SK-N-MC (cell line): ENCODE data around the gene CALD1.

ENCODE experiments used
- DNase-seq: peaks from one replicate; pipeline ENCODE4 v3.0.0-alpha.2; 2011; ENCODE audit warnings: low read depth, low spot score
- H3K27ac ChIP-seq: fragments of 200-600 bp; sonication (generic); 2 replicates; pipeline ENCODE4 v1.5.1; 2016; ENCODE audit warnings: mixed run types
- H3K36me3 ChIP-seq: fragments of 200-600 bp; sonication (generic); 2 replicates; pipeline ENCODE4 v1.6.1; 2017; ENCODE audit warnings: antibody characterized with exemption, low read length, mixed read lengths; ENCODE audit not compliant: insufficient read depth
- H3K4me3 ChIP-seq: fragments of 200-600 bp; sonication (generic); 2 replicates; pipeline ENCODE4 v1.5.1; 2016
- H3K9ac ChIP-seq: fragments of 200-600 bp; sonication (generic); 2 replicates; pipeline ENCODE4 v1.8.0; 2017; ENCODE audit warnings: mixed run types, mixed read lengths; ENCODE audit not compliant: insufficient read length
- H3K9me3 ChIP-seq: fragments of 200-600 bp; sonication (generic); 2 replicates; pipeline ENCODE4 v1.6.1; 2017; ENCODE audit warnings: low read depth, mild to moderate bottlenecking, antibody characterized with exemption, low read length, moderate library complexity, mixed read lengths
- EZH2 ChIP-seq: fragments of 200-600 bp; sonication (generic); IDR thresholded peaks from one replicate; pipeline ENCODE4 v1.6.1; 2017; ENCODE audit warnings: antibody characterized with exemption
- FOXP2 ChIP-seq: optimal IDR thresholded peaks from 2 replicates; pipeline ENCODE3; 2011; ENCODE audit warnings: mild to moderate bottlenecking, moderate library complexity; ENCODE audit not compliant: insufficient read depth; ENCODE audit errors: extremely low read length, control extremely low read depth
- POLR2AphosphoS5 ChIP-seq: IDR thresholded peaks from 2 replicates; pipeline ENCODE4 v1.6.1; 2012; ENCODE audit warnings: mild to moderate bottlenecking, low read depth, low read length, borderline replicate concordance

The CALD1 gene, protein sequence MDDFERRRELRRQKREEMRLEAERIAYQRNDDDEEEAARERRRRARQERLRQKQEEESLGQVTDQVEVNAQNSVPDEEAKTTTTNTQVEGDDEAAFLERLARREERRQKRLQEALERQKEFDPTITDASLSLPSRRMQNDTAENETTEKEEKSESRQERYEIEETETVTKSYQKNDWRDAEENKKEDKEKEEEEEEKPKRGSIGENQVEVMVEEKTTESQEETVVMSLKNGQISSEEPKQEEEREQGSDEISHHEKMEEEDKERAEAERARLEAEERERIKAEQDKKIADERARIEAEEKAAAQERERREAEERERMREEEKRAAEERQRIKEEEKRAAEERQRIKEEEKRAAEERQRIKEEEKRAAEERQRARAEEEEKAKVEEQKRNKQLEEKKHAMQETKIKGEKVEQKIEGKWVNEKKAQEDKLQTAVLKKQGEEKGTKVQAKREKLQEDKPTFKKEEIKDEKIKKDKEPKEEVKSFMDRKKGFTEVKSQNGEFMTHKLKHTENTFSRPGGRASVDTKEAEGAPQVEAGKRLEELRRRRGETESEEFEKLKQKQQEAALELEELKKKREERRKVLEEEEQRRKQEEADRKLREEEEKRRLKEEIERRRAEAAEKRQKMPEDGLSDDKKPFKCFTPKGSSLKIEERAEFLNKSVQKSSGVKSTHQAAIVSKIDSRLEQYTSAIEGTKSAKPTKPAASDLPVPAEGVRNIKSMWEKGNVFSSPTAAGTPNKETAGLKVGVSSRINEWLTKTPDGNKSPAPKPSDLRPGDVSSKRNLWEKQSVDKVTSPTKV

DNA sequence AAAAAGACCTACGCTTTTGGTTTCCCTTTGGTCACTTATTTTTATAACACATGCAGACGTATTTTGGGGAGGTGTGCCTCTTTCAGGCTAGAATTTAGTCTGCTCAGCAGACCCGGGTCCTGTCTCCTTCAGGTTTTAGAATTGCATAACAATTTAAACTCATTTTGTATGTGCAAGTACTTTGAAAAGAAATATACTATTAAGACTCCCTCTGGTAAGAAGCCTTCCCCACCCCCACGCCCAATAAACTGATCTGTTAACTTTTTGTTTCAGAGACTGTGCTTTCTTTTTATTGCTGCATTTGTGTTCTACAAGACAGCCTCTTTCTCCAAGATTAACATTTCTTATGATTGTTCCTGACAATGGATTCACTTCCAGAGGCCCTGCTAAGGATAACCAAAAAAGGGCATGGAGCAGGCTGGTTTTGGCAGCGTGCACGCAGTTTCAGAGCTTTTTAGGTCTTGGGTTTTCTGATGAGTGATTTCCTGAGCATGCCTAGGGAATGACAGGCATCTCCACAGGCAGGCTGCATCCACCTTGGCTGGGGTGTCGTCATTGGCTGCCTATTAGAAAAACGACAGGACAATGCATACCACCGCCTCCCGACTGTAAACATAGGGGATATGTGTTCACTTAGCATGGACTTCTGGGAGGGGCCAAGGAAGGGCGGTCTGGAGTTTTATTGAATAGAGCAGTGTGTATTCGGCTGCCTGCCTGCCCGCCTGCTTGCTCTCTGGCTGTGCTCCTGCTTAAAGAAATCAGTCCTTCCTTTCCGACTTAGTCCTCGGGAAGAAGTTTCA, at the start of gene CALD1:
Gene CALD1, plus strand, starts transcription at position 694 of the 800 bp plus-strand sequence. CDS start 88,100 bp downstream, outside the sequence.
- no peak within 1 kb of the TSS for H3K27ac ChIP-seq
- no peak for DNase-seq
- H3K4me3 ChIP-seq, result peak within 1 kb of the TSS; percentile 61
- H3K9me3 ChIP-seq, result no peaks in the 10 kb centered on the region
- no peak within 1 kb of the TSS for H3K9ac ChIP-seq
- TF ChIP-seq EZH2 (no peak), FOXP2 (no peak), POLR2AphosphoS5 (no peak)
- no peaks in the 10 kb centered on the region for H3K36me3 ChIP-seq

DNA sequence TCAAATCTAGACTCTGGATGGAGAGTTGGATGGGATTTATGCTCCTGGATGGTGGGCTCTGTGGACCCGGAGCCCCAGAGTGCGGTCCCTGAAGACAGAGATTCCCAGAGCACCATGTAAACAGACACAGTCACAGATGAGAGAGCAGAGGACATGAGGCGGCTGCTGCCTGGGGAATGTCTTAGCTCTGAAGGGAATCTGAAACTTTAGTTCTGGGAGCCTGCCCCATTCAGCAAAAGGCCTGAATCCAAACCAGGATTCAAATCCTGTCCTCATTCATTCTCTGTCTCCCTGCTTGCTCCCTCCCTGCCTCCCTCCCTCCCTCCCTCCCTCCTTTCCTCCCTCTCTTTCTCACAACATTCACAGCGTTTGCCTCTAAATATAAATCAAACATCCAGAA, 49.5 kb upstream of the CALD1 start:
- no peak overlapping the region for H3K27ac ChIP-seq
- TF ChIP-seq POLR2AphosphoS5 (no peak), EZH2 (no peak)
- H3K9ac ChIP-seq, result no peak overlapping the region
- H3K9me3 ChIP-seq, result no peaks in the 10 kb centered on the region
- no peaks in the 10 kb centered on the region for H3K36me3 ChIP-seq
- DNase-seq, result no peak
- no peak overlapping the region for H3K4me3 ChIP-seq

DNA sequence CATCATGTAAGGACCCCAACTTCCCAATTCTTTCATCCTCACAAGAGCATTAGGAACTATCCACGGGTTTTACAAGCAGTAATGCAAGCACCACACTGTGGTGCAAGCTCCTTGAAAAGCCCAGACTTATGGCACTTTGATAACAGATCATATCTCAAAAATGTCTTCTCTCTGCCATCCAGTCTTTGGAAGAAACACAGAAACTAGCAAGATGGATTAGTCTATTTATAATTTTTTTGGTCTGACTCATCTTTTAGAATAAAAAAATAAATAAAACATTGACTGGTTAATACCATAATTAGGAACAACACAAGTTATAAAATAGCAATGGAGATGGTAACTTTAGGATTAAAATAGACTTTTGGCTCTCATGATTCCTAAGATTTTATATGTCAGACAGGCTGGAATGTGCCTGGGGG, 49.0 kb upstream of the CALD1 start:
- TF ChIP-seq POLR2AphosphoS5 (no peak), FOXP2 (no peak), EZH2 (no peak)
- H3K9ac ChIP-seq, result no peak overlapping the region
- H3K36me3 ChIP-seq, result no peaks in the 10 kb centered on the region
- no peak overlapping the region for H3K4me3 ChIP-seq
- no peak for DNase-seq
- no peak overlapping the region for H3K27ac ChIP-seq
- H3K9me3 ChIP-seq, result no peaks in the 10 kb centered on the region

DNA sequence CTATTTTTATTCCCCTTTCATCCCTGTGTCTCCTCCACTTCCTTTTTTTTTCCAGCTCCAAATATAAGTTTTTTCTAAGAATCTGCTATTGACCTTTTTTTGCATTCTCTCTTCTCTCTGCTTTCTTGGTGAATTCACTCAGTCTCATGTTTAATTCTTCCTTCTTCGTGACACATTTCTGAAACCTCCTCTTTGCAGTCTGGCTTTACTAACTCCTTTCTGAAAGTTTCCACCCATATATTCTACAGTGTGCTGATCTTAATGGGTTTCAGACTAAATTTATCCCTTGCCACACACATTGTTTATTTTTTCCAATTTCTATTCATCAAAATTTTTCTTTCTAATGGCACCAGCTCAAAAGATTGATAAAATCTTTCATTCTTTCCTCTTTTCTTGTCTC, 47.8 kb upstream of the CALD1 start:
- no peak for DNase-seq
- H3K9me3 ChIP-seq, result no peaks in the 10 kb centered on the region
- no peak for TF ChIP-seq FOXP2
- no peak for TF ChIP-seq POLR2AphosphoS5
- TF ChIP-seq EZH2, result no peak
- H3K27ac ChIP-seq, result no peak overlapping the region
- no peak overlapping the region for H3K9ac ChIP-seq
- no peaks in the 10 kb centered on the region for H3K36me3 ChIP-seq
- no peak overlapping the region for H3K4me3 ChIP-seq

DNA sequence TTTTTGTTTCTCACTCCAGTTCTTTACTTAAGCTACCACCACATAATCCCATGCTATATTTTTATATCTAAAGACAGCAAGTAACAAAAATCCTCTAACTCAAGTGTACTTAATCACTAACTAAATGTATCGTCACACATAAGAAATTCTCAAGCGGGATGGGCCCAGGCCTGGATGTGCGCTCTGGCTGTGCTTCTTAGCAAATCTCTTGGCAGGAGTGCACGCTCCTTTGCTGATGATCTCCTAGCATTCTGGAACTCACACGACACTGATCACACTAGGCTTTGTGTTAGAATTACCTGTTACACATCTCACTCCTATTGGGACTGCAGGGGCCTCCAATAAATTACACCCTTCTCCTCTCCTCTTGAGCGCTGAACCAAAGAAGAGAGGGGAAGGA, 46.7 kb upstream of the CALD1 start:
- H3K9ac ChIP-seq, result no peak overlapping the region
- H3K36me3 ChIP-seq, result no peaks in the 10 kb centered on the region
- no peak overlapping the region for H3K4me3 ChIP-seq
- no peak for TF ChIP-seq POLR2AphosphoS5
- no peak for TF ChIP-seq FOXP2
- no peak for TF ChIP-seq EZH2
- H3K27ac ChIP-seq, result no peak overlapping the region
- DNase-seq, result no peak
- no peaks in the 10 kb centered on the region for H3K9me3 ChIP-seq

DNA sequence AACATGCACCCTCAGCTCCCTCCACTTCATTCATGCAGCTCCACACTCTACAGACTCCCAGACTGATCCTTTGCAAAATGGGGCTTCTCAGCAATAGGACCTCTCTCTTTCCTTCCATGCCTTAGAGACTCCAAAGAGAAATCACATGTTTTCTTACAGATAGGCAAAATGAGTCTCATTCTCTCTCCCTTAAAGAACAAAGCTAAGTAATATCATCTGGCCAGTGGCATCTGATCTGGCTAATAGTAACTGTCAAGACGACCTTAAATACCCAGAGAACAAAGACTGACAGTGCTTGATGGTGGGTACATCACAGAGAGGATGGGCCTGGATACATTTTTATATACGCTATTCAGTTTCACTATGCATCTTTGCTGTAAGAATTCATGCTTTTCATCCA, 43.1 kb upstream of the CALD1 start:
- no peaks in the 10 kb centered on the region for H3K36me3 ChIP-seq
- TF ChIP-seq FOXP2 (no peak), POLR2AphosphoS5 (no peak), EZH2 (no peak)
- no peak overlapping the region for H3K9ac ChIP-seq
- no peak for DNase-seq
- no peak overlapping the region for H3K4me3 ChIP-seq
- no peak overlapping the region for H3K27ac ChIP-seq
- no peaks in the 10 kb centered on the region for H3K9me3 ChIP-seq

DNA sequence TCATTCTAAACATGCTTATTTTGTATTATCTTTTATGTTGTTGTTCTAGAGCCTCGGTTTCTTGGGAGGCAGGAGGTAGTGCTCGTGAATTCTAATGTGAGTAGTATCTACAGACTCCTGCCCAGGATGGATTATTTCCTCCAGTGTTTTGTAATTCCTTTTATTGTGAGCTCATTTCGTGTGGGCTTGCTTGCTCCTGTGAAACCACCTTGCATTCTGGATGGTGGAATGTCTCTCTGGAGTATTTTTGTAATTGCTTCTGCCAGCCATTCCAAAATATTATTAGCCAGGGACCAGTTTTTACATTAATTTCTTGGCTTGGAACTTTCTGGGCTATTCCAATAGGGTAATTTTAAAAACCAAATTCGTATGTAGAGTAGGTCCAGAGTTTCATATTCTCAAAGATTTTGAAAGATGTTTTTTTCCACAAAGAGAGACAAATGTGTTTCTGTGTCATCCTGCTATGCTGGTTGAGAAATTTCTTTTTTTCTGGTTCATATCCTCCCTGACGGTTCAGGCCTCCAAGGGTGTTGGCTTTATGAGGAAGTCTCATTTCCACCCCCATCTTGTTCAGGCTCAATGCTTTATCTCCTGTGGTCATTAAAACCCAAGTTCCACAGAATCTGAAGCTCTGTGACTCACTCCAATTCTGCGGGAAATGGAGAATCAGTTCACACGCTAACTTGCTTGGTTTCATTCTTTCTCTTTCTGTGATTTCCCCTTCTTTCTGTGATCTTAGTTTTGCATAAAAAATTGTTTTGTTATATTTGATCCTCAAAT, 41.7 kb upstream of the CALD1 start:
- TF ChIP-seq EZH2 (no peak), FOXP2 (no peak), POLR2AphosphoS5 (no peak)
- Histone ChIP-seq H3K9ac (no peak overlapping the region), H3K4me3 (no peak overlapping the region), H3K9me3 (no peaks in the 10 kb centered on the region), H3K36me3 (no peaks in the 10 kb centered on the region), H3K27ac (no peak overlapping the region)
- no peak for DNase-seq

DNA sequence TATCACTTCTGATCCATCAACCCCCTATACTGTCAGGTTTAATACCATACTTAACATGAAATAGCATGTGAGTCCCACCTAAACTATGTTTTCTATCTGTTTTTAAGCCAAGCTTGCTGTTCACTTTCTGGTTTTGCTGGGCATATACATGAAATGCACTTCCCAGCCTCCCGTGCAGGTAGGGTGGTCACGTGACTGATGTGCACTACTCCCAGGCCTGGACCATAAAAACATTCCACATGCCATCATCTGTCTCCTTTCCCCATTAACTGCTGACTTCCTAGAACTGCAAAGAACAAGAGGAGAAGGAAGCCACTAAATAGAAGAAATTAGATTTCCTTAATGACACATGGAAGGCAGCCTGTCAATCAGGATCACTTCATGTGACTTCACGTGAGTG, 40.1 kb upstream of the CALD1 start:
- Histone ChIP-seq H3K27ac (no peak overlapping the region), H3K4me3 (no peak overlapping the region), H3K36me3 (no peaks in the 10 kb centered on the region), H3K9ac (no peak overlapping the region), H3K9me3 (no peaks in the 10 kb centered on the region)
- TF ChIP-seq POLR2AphosphoS5 (no peak), EZH2 (no peak), FOXP2 (no peak)
- no peak for DNase-seq
